Tibial nerve (tissue), 4 donors: ENCODE data around the gene SPATA32. TPM values are rescaled to one million over a fixed set of nuclear protein-coding genes. Genes with fewer than 3 reads are reported as not detected.

Source experiments
- DNase-seq, 2 donors: peaks; one replicate each; pipeline ENCODE4 v3.0.0-alpha.2; 2019; ENCODE audit warnings: low spot score in 2 of 2
- H3K27ac ChIP-seq, 4 donors: fragments of 200-600 bp; sonication (generic) in 3 of 4; one replicate each; pipeline ENCODE4 v1.5.1; 2017 to 2019; ENCODE audit warnings: mild to moderate bottlenecking in 1 of 4
- H3K27me3 ChIP-seq, 2 donors: fragments of 200-600 bp; sonication (generic) in 1 of 2; one replicate each; pipeline versions ENCODE4 v1.5.1 to v1.6.0; 2017 to 2019
- H3K36me3 ChIP-seq, 3 donors: fragments of 200-600 bp; sonication (generic); one replicate each; pipeline ENCODE4 v1.5.1; 2018 to 2019
- H3K4me1 ChIP-seq, 4 donors: fragments of 200-600 bp; sonication (generic) in 3 of 4; one replicate each; pipeline ENCODE4 v1.5.1; 2017 to 2019
- H3K4me3 ChIP-seq, 4 donors: fragments of 200-600 bp; sonication (generic) in 3 of 4; one replicate each; pipeline ENCODE4 v1.5.1; 2017 to 2019; ENCODE audit warnings: mild to moderate bottlenecking in 1 of 4, moderate library complexity in 1 of 4
- H3K9me3 ChIP-seq, 4 donors: fragments of 200-600 bp; sonication (generic) in 3 of 4; one replicate each; pipeline ENCODE4 v1.5.1; 2017 to 2019
- CTCF ChIP-seq, 5 experiments: fragments of 200-600 bp in 3 of 5; fragments of 450-650 bp in 2 of 5; sonication (generic) in 3 of 5; IDR thresholded peaks; one replicate each; pipeline ENCODE4 v1.5.1; 2016 to 2019; ENCODE audit warnings: antibody characterized with exemption in 5 of 5, mild to moderate bottlenecking in 3 of 5, moderate library complexity in 2 of 5
- EP300 ChIP-seq, 2 donors: sonication (generic); formaldehyde crosslinking; IDR thresholded peaks; one replicate each; pipeline ENCODE4 v1.6.1; 2017; ENCODE audit warnings: antibody characterized with exemption in 2 of 2, mild to moderate bottlenecking in 1 of 2
- POLR2A ChIP-seq, 2 donors: fragments of 450-650 bp; IDR thresholded peaks; one replicate each; pipeline ENCODE4 v1.6.1; 2017; ENCODE audit warnings: antibody characterized with exemption in 2 of 2, mild to moderate bottlenecking in 2 of 2, moderate library complexity in 2 of 2
- WGBS, 2 donors: methylation state at CpG; one replicate each; pipeline ENCODE4 v1.1.5; 2018; 5-methylcytosine and 5-hydroxymethylcytosine counted together
- total RNA-seq, 4 donors: library from RNA; depleted of rRNA; stranded (reverse); fragments of >200 nt; gene quantifications; one replicate each; pipeline ENCODE4 v1.1.0, GENCODE V29; 2016

SPATA32 gene
- total RNA-seq, 4 donors from 2014 or later = not detected

- H3K9me3 ChIP-seq = no peaks in the 10 kb centered on the region
- TF ChIP-seq CTCF (IDR thresholded peaks at IDR 0.05) = no peak
- TF ChIP-seq EP300 (IDR thresholded peaks at IDR 0.05) = no peak
- no peak for TF ChIP-seq POLR2A (IDR thresholded peaks at IDR 0.05)
- H3K27ac ChIP-seq = peak overlapping the region in 1 of 4 donors; percentile 0
- H3K4me3 ChIP-seq = no peak overlapping the region
- no peak for DNase-seq
- 50 to 57% methylated on average over 1 of the region's 1 CpG for whole genome bisulfite sequencing, 2 donors
- H3K27me3 ChIP-seq = no peaks in the 10 kb centered on the region
- peaks cover 0 to 79% (median 47%) of the 10 kb centered on the region in 3 donors for H3K36me3 ChIP-seq
- peaks cover 0 to 25% (median 10%) of the 10 kb centered on the region in 4 donors for H3K4me1 ChIP-seq
Measured at GRCh38 chr17:45265821-45266220, 3.9 kb upstream of the SPATA32 start.

GRCh38 chr17:45264988-45265387 lies 3.1 kb upstream of the SPATA32 start:
- Histone ChIP-seq H3K27ac (no peak overlapping the region), H3K4me3 (no peak overlapping the region), H3K36me3 (peaks cover 0 to 70% (median 38%) of the 10 kb centered on the region in 3 donors), H3K9me3 (no peaks in the 10 kb centered on the region), H3K4me1 (peaks cover 0 to 25% (median 10%) of the 10 kb centered on the region in 4 donors), H3K27me3 (no peaks in the 10 kb centered on the region)
- WGBS, 2 donors = 86 to 90% methylated on average over 8 of the region's 8 CpGs
- TF ChIP-seq POLR2A (IDR thresholded peaks at IDR 0.05) (no peak), EP300 (IDR thresholded peaks at IDR 0.05) (no peak), CTCF (IDR thresholded peaks at IDR 0.05) (no peak)
- no peak for DNase-seq

GRCh38 chr17:45264430-45264829 lies 2.5 kb upstream of the SPATA32 start:
- Histone ChIP-seq H3K9me3 (no peaks in the 10 kb centered on the region), H3K27ac (no peak overlapping the region), H3K4me3 (no peak overlapping the region), H3K27me3 (no peaks in the 10 kb centered on the region), H3K36me3 (peaks cover 0 to 65% (median 33%) of the 10 kb centered on the region in 3 donors), H3K4me1 (peaks cover 0 to 25% (median 10%) of the 10 kb centered on the region in 4 donors)
- no peak for DNase-seq
- TF ChIP-seq EP300 (IDR thresholded peaks at IDR 0.05) (no peak), CTCF (IDR thresholded peaks at IDR 0.05) (no peak), POLR2A (IDR thresholded peaks at IDR 0.05) (no peak)
- 82 to 88% methylated on average over 13 to 14 of the region's 14 CpGs for WGBS, 2 donors

- TF ChIP-seq POLR2A (IDR thresholded peaks at IDR 0.05) (no peak), EP300 (IDR thresholded peaks at IDR 0.05) (no peak), CTCF (IDR thresholded peaks at IDR 0.05) (no peak)
- H3K27ac ChIP-seq = peak overlapping the region in 2 of 4 donors; percentile 20 to 60
- H3K36me3 ChIP-seq = peaks cover 0 to 55% (median 23%) of the 10 kb centered on the region in 3 donors
- H3K27me3 ChIP-seq = no peaks in the 10 kb centered on the region
- H3K4me1 ChIP-seq = peaks cover 0 to 25% (median 10%) of the 10 kb centered on the region in 4 donors
- WGBS, 2 donors = 67 to 72% methylated on average over 7 of the region's 7 CpGs
- no peak overlapping the region for H3K4me3 ChIP-seq
- no peak for DNase-seq
- H3K9me3 ChIP-seq = no peaks in the 10 kb centered on the region
Measured at GRCh38 chr17:45263477-45263860, 1.6 kb upstream of the SPATA32 start.

GRCh38 chr17:45262516-45263476 lies 902 bp upstream of the SPATA32 start:
- H3K9me3 ChIP-seq = no peaks in the 10 kb centered on the region
- H3K27ac ChIP-seq = peak overlapping the region in 3 of 4 donors; percentile 69 to 78 (median 74)
- no peak for TF ChIP-seq CTCF (IDR thresholded peaks at IDR 0.05)
- TF ChIP-seq EP300 (IDR thresholded peaks at IDR 0.05) = no peak
- no peak for TF ChIP-seq POLR2A (IDR thresholded peaks at IDR 0.05)
- DNase-seq = no peak
- no peaks in the 10 kb centered on the region for H3K27me3 ChIP-seq
- peaks cover 0 to 25% (median 10%) of the 10 kb centered on the region in 4 donors for H3K4me1 ChIP-seq
- WGBS, 2 donors = 37 to 45% methylated on average over 17 to 18 of the region's 18 CpGs
- H3K4me3 ChIP-seq = peak overlapping the region; percentile 45 to 85 (median 66)
- H3K36me3 ChIP-seq = peaks cover 0 to 49% (median 21%) of the 10 kb centered on the region in 3 donors
